ENCODE measurements around the gene GSK3A.

DNA sequence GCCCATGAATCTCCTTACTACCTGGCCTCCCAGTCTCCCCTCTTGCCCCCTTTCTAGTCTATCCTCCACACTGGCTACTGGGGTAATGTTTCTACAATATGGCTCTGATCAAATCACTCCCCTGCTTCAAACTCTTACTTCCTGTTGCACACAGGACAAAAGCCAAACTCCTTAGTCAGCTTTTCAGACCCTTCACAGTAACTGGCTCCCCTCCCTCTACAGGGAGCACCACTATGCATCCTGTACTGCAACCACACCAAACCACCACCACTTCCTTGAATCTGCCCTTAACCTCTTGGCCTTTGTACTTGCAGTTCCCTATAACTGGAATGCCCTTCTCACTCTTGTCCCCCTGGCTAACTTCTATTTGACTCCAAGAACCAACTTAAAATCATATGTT is 57.1 kb downstream of the GSK3A start:
- TF ChIP-seq, protein P1, sequence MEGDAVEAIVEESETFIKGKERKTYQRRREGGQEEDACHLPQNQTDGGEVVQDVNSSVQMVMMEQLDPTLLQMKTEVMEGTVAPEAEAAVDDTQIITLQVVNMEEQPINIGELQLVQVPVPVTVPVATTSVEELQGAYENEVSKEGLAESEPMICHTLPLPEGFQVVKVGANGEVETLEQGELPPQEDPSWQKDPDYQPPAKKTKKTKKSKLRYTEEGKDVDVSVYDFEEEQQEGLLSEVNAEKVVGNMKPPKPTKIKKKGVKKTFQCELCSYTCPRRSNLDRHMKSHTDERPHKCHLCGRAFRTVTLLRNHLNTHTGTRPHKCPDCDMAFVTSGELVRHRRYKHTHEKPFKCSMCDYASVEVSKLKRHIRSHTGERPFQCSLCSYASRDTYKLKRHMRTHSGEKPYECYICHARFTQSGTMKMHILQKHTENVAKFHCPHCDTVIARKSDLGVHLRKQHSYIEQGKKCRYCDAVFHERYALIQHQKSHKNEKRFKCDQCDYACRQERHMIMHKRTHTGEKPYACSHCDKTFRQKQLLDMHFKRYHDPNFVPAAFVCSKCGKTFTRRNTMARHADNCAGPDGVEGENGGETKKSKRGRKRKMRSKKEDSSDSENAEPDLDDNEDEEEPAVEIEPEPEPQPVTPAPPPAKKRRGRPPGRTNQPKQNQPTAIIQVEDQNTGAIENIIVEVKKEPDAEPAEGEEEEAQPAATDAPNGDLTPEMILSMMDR (IDR thresholded peaks at IDR 0.05) = no peak
- TF ChIP-seq POLR2AphosphoS5 (IDR thresholded peaks at IDR 0.05; ENCODE audit: low read depth, low read length) (no peak), TCF7L2 (IDR thresholded peaks at IDR 0.05; ENCODE audit: low read depth, low read length) (no peak), SIN3A (IDR thresholded peaks at IDR 0.05; ENCODE audit: borderline replicate concordance, insufficient read depth, low read depth, low read length) (no peak)

Measured in Panc1 (cell line).